ENCODE data around the gene PRDM1.

The PRDM1 gene

GRCh38 chr6:106085984-106086813 lies at the start of gene PRDM1:
Gene PRDM1, plus strand, starts transcription at chr6:106086336. Its CDS starts 218 bp downstream, at chr6:106086554.
- no peak for DNase-seq (ENCODE audit: low read depth in 2 of 2)

- DNase-seq (ENCODE audit: low read depth in 2 of 2) = peak in 1 of 2 experiments; percentile 20
Observed at GRCh38 chr6:106037060-106037459, 49.1 kb upstream of the PRDM1 start.

DNA sequence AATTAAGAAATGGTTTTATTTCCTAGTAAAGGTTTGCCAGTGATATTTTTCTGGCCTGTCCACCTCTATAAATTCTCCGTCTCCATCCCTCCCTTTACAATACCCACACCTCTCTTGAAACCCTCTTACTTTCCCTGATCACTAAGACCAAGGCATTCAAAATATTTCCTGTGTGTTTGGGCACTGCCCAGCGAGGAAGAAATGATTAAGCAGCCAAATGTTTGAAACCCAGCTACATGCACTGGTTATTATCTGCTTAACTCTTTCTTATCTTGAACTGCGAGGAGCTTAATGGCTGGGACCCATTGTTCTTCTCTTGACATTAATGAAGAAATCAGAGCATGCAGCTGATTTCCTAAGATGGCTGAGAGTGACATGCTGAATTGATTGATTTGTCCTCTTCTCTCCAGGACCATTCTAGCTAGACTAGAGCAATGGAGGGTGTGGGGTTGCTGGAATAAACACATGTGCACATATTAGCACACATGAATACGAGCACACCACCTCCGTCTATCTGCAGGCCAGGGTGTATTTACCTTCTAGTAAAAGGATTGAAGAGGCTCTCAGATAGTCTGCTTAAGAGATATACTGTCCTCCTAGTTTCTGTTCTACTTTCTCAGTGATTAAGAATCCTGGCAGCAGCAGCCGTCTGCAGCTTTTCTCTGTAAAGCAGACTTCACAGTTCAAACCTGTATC lies 46.1 kb upstream of the PRDM1 start:
- no peak for DNase-seq (ENCODE audit: low read depth in 2 of 2)

- no peak for DNase-seq (ENCODE audit: low read depth in 2 of 2)
Observed at GRCh38 chr6:106044151-106044550, 42.0 kb upstream of the PRDM1 start.

- DNase-seq (ENCODE audit: low read depth in 2 of 2) = no peak
Observed at GRCh38 chr6:106045077-106045476, 41.1 kb upstream of the PRDM1 start.

GRCh38 chr6:106046116-106046853 lies 39.9 kb upstream of the PRDM1 start:
- DNase-seq (ENCODE audit: low read depth in 2 of 2) = no peak

- no peak for DNase-seq (ENCODE audit: low read depth in 2 of 2)
Observed at GRCh38 chr6:106046854-106047200, 39.3 kb upstream of the PRDM1 start.

GRCh38 chr6:106048336-106048735 lies 37.8 kb upstream of the PRDM1 start:
- DNase-seq (ENCODE audit: low read depth in 2 of 2) = no peak

- no peak for DNase-seq (ENCODE audit: low read depth in 2 of 2)
Observed at GRCh38 chr6:106050538-106050937, 35.6 kb upstream of the PRDM1 start.

DNA sequence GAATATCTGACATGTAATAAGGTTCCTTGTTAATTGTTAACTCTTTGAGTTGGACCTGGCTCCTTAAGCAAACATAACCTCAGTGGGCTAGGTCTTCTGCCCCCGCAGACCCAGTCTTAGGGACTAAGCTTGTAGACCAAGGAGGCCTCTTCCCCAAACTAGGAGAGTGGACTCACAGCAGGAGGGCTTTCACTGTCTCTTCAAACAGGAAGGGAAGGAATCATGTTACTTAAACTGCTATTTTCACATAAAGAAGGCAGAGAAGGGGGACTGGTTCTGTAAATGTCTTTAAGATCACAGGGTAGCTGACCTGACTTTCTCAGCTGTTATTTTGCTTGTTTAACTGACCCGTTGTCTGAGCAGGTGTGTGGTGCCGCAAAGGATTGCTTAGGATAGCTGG lies 34.9 kb upstream of the PRDM1 start:
- DNase-seq (ENCODE audit: low read depth in 2 of 2) = no peak

DNA sequence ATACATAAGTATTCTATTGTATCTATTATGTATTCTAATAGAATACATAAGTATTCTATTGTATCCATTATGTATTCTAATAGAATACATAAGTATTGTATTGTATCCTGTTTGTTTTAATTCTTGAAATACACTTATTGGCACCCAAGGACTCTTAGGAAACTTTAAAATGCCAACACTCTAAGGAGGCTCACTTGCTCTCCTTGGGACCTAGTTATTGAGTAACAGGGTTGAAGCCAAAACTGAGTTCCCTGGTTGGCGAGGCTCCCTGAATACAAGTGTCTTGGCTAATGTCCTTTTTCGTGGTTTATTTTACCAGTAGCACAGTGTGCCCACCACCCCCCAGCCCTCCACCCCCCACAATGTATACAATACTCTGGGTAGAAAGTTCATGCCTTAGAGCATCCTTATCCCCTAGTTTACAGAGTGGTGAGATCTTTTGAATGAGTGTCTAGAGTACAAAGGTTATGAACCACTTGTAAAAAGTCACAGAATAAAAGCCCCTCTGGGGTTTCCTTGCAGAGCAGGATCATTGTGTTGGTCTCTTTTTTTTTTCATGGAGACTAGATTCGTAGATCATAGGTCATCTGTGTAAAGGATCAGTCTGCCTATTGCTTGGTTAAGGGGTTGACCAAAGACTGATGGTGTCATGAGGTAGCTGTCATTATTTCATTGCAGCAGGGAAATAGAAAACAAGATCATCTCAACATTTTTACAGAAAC lies 32.5 kb upstream of the PRDM1 start:
- no peak for DNase-seq (ENCODE audit: low read depth in 2 of 2)

DNA sequence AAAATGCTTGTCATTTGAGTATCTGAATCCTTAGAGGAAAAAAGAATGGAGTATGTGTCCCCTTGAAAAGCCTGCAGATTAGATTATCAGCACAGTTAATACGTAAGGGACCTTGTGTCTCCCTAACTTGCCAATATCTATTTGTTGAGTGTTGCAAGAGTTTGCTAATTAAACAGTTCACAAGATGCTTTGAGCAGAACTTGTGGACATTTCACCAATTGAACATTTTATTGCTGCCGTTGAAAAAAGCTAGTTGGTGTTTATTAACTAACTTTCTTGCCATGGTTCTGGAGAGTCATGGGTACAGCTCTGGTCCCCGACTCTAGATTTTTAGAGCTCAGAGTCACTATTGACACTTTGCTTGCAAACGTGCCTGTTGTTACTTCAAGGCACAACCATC lies 30.6 kb upstream of the PRDM1 start:
- DNase-seq (ENCODE audit: low read depth in 2 of 2) = no peak

DNA sequence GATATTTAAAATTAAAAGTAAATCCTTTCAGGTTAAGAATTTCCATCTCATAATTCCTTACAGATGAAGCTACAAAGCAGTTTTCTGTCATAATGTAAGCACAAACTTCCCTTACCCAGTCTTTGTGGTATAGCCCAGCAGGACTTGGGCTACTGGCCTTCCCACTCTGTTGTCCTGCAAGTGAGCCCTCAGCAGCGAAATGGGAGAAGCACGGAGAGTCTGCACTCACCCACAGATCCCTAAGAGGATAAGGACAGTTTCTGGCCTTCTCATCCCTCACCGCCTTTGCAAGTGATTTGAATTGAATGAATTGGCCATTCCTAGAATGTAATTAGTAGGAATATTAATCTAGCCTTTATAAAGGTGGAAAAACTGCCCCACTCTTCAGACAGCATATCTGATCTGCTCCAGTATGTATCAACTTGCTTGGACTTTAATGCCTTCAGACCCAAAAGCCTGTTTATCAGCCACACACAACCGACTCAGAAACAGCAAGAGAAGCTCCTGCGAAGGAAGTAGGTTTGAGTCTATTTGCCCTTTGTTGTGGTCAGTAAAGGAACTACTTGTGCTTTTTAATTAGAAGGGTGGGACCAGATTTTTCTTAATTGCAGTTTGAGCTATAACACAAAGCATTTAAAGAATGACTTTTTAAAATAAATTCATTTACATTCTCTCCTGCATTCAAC lies 29.9 kb upstream of the PRDM1 start:
- no peak for DNase-seq (ENCODE audit: low read depth in 2 of 2)

DNA sequence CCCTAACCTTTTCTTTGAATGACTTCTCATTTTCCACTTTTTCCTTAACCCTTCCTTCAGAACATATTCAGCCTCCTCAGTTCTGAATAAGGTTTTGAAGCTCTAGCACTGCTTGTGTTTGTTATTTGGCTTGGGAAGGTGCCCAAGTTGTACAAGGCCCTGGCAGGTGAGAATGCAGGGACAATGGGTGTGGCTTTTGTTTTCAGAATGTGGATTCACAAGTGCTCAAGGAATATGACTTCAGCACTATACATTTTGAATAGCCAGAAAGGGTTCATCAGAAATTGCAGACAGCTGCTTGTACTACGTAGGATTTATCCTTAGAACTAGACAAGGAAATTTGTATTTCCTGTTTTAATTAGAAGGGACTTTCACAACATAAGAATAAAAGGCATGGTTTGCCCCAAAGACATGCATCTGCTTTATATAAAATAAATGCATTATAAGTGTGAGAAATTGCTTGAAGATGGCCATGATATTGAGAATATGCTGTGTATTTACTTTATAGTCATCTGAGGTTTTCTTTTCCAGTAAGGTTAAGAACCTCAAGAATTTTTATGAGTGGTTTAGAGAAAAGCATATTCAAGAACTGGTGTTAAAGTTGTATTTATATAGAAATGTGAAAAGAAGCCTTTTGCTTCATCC lies 29.3 kb upstream of the PRDM1 start:
- no peak for DNase-seq (ENCODE audit: low read depth in 2 of 2)

GRCh38 chr6:106059331-106059730 lies 26.8 kb upstream of the PRDM1 start:
- DNase-seq (ENCODE audit: low read depth in 2 of 2) = no peak

GRCh38 chr6:106060167-106060566 lies 26.0 kb upstream of the PRDM1 start:
- DNase-seq (ENCODE audit: low read depth in 2 of 2) = no peak

GRCh38 chr6:106063448-106063850 lies 22.7 kb upstream of the PRDM1 start:
- DNase-seq (ENCODE audit: low read depth in 2 of 2) = no peak

- no peak for DNase-seq (ENCODE audit: low read depth in 2 of 2)
Observed at GRCh38 chr6:106064142-106064541, 22.0 kb upstream of the PRDM1 start.

DNA sequence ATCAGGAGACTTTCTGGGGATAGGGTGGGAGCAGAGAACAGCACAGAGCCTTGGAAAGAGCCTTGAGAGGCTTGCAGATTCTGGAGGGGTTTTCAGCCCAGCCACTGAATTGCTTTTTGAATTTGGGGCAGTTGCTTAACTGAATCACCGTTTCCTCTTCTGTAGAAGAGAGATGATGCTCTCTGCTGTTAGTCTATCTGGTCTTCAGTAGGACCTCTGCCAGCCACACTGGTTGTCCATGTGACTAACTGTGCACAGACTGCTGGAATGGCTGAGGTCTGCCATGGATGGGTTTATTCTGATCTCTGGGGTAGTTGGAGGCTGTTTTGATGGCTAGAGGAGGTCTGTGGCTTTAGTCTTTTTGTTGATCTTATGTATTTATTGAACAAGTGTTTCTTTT lies 21.4 kb upstream of the PRDM1 start:
- no peak for DNase-seq (ENCODE audit: low read depth in 2 of 2)

- peak; percentile 48 to 54 for DNase-seq (ENCODE audit: low read depth in 2 of 2)
Observed at GRCh38 chr6:106066989-106067388, 19.1 kb upstream of the PRDM1 start.

GRCh38 chr6:106069478-106069877 lies 16.7 kb upstream of the PRDM1 start:
- peak; percentile 89 to 92 for DNase-seq (ENCODE audit: low read depth in 2 of 2)
